ENCODE measurements around the gene ATP2A3.

DNA sequence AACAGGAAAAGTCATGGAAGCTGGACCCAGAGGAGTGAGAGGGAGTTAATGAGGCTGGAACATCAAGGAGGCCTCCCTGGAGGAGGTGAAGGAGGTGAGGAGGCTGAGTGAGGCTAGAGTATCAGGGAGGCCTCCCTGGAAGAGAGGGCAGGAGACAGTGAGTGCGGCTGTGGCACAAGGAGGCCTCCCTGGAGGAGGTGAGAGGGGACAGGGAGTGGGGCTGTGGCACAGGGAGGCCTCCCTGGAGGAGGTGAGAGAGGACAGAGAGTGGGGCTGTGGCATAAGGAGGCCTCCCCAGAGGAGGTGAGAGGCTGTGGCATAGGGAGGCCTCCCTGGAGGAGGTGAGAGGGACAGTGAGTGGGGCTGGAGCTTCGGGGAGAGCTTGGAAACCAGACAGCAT, 76.8 kb downstream of the ATP2A3 start:
- no peak for TF ChIP-seq POLR2A (IDR thresholded peaks at IDR 0.05)
- TF ChIP-seq, protein P1, sequence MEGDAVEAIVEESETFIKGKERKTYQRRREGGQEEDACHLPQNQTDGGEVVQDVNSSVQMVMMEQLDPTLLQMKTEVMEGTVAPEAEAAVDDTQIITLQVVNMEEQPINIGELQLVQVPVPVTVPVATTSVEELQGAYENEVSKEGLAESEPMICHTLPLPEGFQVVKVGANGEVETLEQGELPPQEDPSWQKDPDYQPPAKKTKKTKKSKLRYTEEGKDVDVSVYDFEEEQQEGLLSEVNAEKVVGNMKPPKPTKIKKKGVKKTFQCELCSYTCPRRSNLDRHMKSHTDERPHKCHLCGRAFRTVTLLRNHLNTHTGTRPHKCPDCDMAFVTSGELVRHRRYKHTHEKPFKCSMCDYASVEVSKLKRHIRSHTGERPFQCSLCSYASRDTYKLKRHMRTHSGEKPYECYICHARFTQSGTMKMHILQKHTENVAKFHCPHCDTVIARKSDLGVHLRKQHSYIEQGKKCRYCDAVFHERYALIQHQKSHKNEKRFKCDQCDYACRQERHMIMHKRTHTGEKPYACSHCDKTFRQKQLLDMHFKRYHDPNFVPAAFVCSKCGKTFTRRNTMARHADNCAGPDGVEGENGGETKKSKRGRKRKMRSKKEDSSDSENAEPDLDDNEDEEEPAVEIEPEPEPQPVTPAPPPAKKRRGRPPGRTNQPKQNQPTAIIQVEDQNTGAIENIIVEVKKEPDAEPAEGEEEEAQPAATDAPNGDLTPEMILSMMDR (IDR thresholded peaks at IDR 0.05) = no peak
